ENCODE data around the gene TSPAN8. TPM values are rescaled to one million over a fixed set of nuclear protein-coding genes. Genes with fewer than 3 reads are reported as not detected.
"Not testable (repeated sequence)": the region's sequence is repeated elsewhere in the genome, so short reads cannot be mapped to it uniquely, and the experiment has no call there.

Gene TSPAN8
- polyA plus RNA-seq, 4 donors: 22.6 to 39.9 (median 32.8) TPM

- no peak for DNase-seq (ENCODE audit: low read depth in 4 of 4, low spot score in 2 of 4)
Observed at GRCh38 chr12:71130521-71131069, 27.2 kb downstream of the TSPAN8 start.

- no peak for DNase-seq (ENCODE audit: low read depth in 4 of 4, low spot score in 2 of 4)
Observed at GRCh38 chr12:71129364-71129763, 28.4 kb downstream of the TSPAN8 start.

- no peak for DNase-seq (ENCODE audit: low read depth in 4 of 4, low spot score in 2 of 4)
Observed at GRCh38 chr12:71128191-71128788, 29.5 kb downstream of the TSPAN8 start.

GRCh38 chr12:71125949-71126348, 31.9 kb downstream of the TSPAN8 start:
- no peak for DNase-seq (ENCODE audit: low read depth in 4 of 4, low spot score in 2 of 4)

GRCh38 chr12:71125515-71125914, 32.3 kb downstream of the TSPAN8 start:
- DNase-seq (ENCODE audit: low read depth in 4 of 4, low spot score in 2 of 4): no peak

- no peak for DNase-seq (ENCODE audit: low read depth in 4 of 4, low spot score in 2 of 4)
Observed at GRCh38 chr12:71124835-71125460, 32.9 kb downstream of the TSPAN8 start.

- DNase-seq (ENCODE audit: low read depth in 4 of 4, low spot score in 2 of 4): not testable (repeated sequence)
Observed at GRCh38 chr12:71113148-71113547, 44.7 kb downstream of the TSPAN8 start.

- no peak for DNase-seq (ENCODE audit: low read depth in 4 of 4, low spot score in 2 of 4)
Observed at GRCh38 chr12:71109834-71110233, 48.0 kb downstream of the TSPAN8 start.

- no peak for DNase-seq (ENCODE audit: low read depth in 4 of 4, low spot score in 2 of 4)
Observed at GRCh38 chr12:71108355-71108754, 49.4 kb downstream of the TSPAN8 start.

- no peak for DNase-seq (ENCODE audit: low read depth in 4 of 4, low spot score in 2 of 4)
Observed at GRCh38 chr12:71107936-71108335, 49.9 kb downstream of the TSPAN8 start.

- no peak for DNase-seq (ENCODE audit: low read depth in 4 of 4, low spot score in 2 of 4)
Observed at GRCh38 chr12:71105956-71106355, 51.8 kb downstream of the TSPAN8 start.

GRCh38 chr12:71092290-71092689, 65.5 kb downstream of the TSPAN8 start:
- DNase-seq (ENCODE audit: low read depth in 4 of 4, low spot score in 2 of 4): no peak

GRCh38 chr12:71090971-71091370, 66.8 kb downstream of the TSPAN8 start:
- no peak for DNase-seq (ENCODE audit: low read depth in 4 of 4, low spot score in 2 of 4)

GRCh38 chr12:71085575-71085974, 72.2 kb downstream of the TSPAN8 start:
- no peak for DNase-seq (ENCODE audit: low read depth in 4 of 4, low spot score in 2 of 4)

GRCh38 chr12:71075743-71076142, 82.1 kb downstream of the TSPAN8 start:
- DNase-seq (ENCODE audit: low read depth in 4 of 4, low spot score in 2 of 4): no peak

Other genes starting within 250 kb of the TSPAN8 start
- gene PTPRR, start 237.3 kb downstream of the TSPAN8 start, polyA plus RNA-seq (ENCODE audit: insufficient read length in 4 of 4): under 1 TPM; 0.64 to 0.82 (median 0.73) TPM